HepG2 (cell line): ENCODE data around the gene IRF2. TPM values are rescaled to one million over a fixed set of nuclear protein-coding genes. Genes with fewer than 3 reads are reported as not detected.

Experiments used
- ATAC-seq: fragments of 200-7000 bp; cut with Tn5 transposase; 3 replicates; pipeline ENCODE4 v1.9.1; 2020; ENCODE audit warnings: mild to moderate bottlenecking, moderate library complexity
- BruUV-seq: library from RNA; stranded (reverse); fragments of 400-500 nt; replicated peaks from 2 replicates; lab custom pipeline; 2021; lab: Mats Ljungman, UMichigan
- CTCF ChIA-PET: fragments of 300-600 bp; formaldehyde crosslinking; extraction: SDS; loops from one replicate; lab custom pipeline; 2021; ENCODE audit warnings: low total read pairs, inconsistent platforms, low intra/inter-chr PET ratio; lab: Yijun Ruan, JAX
- POLR2A ChIA-PET: fragments of 350-600 bp; sonication (Branson Sonifier 250); formaldehyde crosslinking; loops from one replicate; lab custom pipeline; 2020; ENCODE audit warnings: antibody characterized with exemption, inconsistent platforms; lab: Yijun Ruan, JAX
- DNase-seq: peaks from one replicate; pipeline ENCODE4 v3.0.0-alpha.2; 2015; ENCODE audit warnings: low spot score
- FAIRE-seq: peaks from 3 replicates; lab custom pipeline; 2011; peaks lifted over from hg19 to GRCh38; lab: Jason Lieb, UNC
- H2AFZ ChIP-seq: one replicate; pipeline ENCODE4 v1.6.1; 2011; ENCODE audit warnings: low read length, inconsistent platforms
- H3K27ac ChIP-seq: fragments of 300-600 bp; 3 replicates; pipeline ENCODE4 v1.8.0; 2011; ENCODE audit warnings: mixed run types, mild to moderate bottlenecking, mixed read lengths, low read length, inconsistent platforms; ENCODE audit not compliant: insufficient read depth; ENCODE audit errors: extremely low read length
- H3K27me3 ChIP-seq, 2 experiments: fragments of 200-600 bp in 1 of 2; 2 replicates in 1 of 2; 3 replicates in 1 of 2; pipeline versions ENCODE4 v1.6.0 to v1.8.0; 2011; ENCODE audit warnings: low read length in 2 of 2, mild to moderate bottlenecking in 2 of 2, moderate library complexity in 2 of 2, inconsistent platforms in 1 of 2; ENCODE audit not compliant: insufficient read depth in 2 of 2, control insufficient read depth in 1 of 2
- H3K36me3 ChIP-seq, 2 experiments: fragments of 200-600 bp in 1 of 2; replicated peaks in 1 of 2; 2 replicates in 1 of 2; 3 replicates in 1 of 2; pipeline versions ENCODE4 v1.5.1 to v1.8.0; 2011; ENCODE audit warnings: low read length in 2 of 2, inconsistent platforms in 1 of 2; ENCODE audit not compliant: insufficient read depth in 2 of 2, control insufficient read depth in 1 of 2
- H3K4me1 ChIP-seq: 2 replicates; pipeline ENCODE4 v1.5.1; 2012; ENCODE audit warnings: low read length, inconsistent platforms; ENCODE audit not compliant: insufficient read depth
- H3K4me2 ChIP-seq: 2 replicates; pipeline ENCODE4 v1.6.0; 2011; ENCODE audit warnings: low read depth, low read length, inconsistent platforms
- H3K4me3 ChIP-seq, 3 experiments: fragments of 200-600 bp in 1 of 3; sonication (generic), shearing (Covaris generic) in 1 of 3; replicated peaks in 1 of 3; 2 replicates each; pipeline ENCODE4 v1.5.1; 2011 to 2016; ENCODE audit warnings: low read length in 3 of 3, inconsistent platforms in 2 of 3, low read depth in 2 of 3, mild to moderate bottlenecking in 2 of 3, control low read depth in 1 of 3, mixed read lengths in 1 of 3; ENCODE audit not compliant: insufficient read depth in 1 of 3
- H3K79me2 ChIP-seq: one replicate; pipeline ENCODE4 v1.6.1; 2011; ENCODE audit warnings: low read length, inconsistent platforms; ENCODE audit not compliant: insufficient read depth
- H3K9ac ChIP-seq: 2 replicates; pipeline ENCODE4 v1.6.0; 2011; ENCODE audit warnings: mild to moderate bottlenecking, low read depth, low read length, inconsistent platforms; ENCODE audit not compliant: insufficient read depth
- H3K9me3 ChIP-seq: 2 replicates; pipeline ENCODE4 v1.5.1; 2012; ENCODE audit warnings: mild to moderate bottlenecking, low read length
- H4K20me1 ChIP-seq: 2 replicates; pipeline ENCODE4 v1.6.0; 2011; ENCODE audit warnings: inconsistent platforms, mild to moderate bottlenecking, low read length, moderate library complexity; ENCODE audit not compliant: insufficient read depth
- CC2D1A ChIP-seq: sonication (generic); formaldehyde crosslinking; IDR thresholded peaks from 2 replicates; pipeline ENCODE4 v1.8.1; 2023; ENCODE audit warnings: mild to moderate bottlenecking, missing genetic modification reagents
- FOXP1 ChIP-seq, 2 experiments: fragments of 450-650 bp in 1 of 2; IDR thresholded peaks; 2 replicates each; pipeline ENCODE4 v1.6.1; 2017 to 2018; ENCODE audit warnings: antibody characterized with exemption in 1 of 2
- MEIS1 ChIP-seq: sonication (generic); formaldehyde crosslinking; IDR thresholded peaks from 2 replicates; pipeline ENCODE4 v1.9.0; 2021; ENCODE audit warnings: mild to moderate bottlenecking, missing genetic modification reagents, moderate library complexity, borderline replicate concordance
- MEIS2 ChIP-seq: sonication (generic); formaldehyde crosslinking; IDR thresholded peaks from 2 replicates; pipeline ENCODE4 v1.9.0; 2021; ENCODE audit warnings: mild to moderate bottlenecking, missing genetic modification reagents
- NCOA1 ChIP-seq: sonication (generic); formaldehyde crosslinking; IDR thresholded peaks from 2 replicates; pipeline ENCODE4 v1.9.0; 2021; ENCODE audit warnings: missing genetic modification reagents
- RBM39 ChIP-seq: fragments of 200-400 bp; formaldehyde crosslinking; IDR thresholded peaks from one replicate; pipeline ENCODE4 v1.6.1; 2018; ENCODE audit warnings: antibody characterized with exemption, mild to moderate bottlenecking, low read depth, low read length; ENCODE audit not compliant: poor library complexity, severe bottlenecking
- ZNF547 ChIP-seq: sonication (generic); formaldehyde crosslinking; IDR thresholded peaks from 2 replicates; pipeline ENCODE4 v1.5.1; 2020; ENCODE audit warnings: mild to moderate bottlenecking, missing genetic modification reagents
- WGBS: methylation state at CpG from one replicate; pipeline ENCODE4 v1.1.6; 2017; ENCODE audit warnings: low lambda C conversion rate; 5-methylcytosine and 5-hydroxymethylcytosine counted together
- in situ Hi-C: cut with HindIII; loops from 2 replicates; pipeline ENCODE4 v1.10.0; 2017; ENCODE audit warnings: low pct_unique_long_range_greater_than_20kb; ENCODE audit not compliant: extremely low pct_ligation_motif_present
- intact Hi-C: fragments of 100-400 bp; cut with micrococcal nuclease; formaldehyde crosslinking; loops from one replicate; pipeline ENCODE4 v1.10.0; 2022; ENCODE audit not compliant: unreplicated experiment
- polyA plus RNA-seq, 8 experiments: library from polyadenylated mRNA; depleted of rRNA in 3 of 8; stranded (reverse) in 7 of 8; unstranded in 1 of 8; fragments of >200 nt; fragmentation: Illumina TruSeq in 4 of 8; extraction: Trizol in 4 of 8; gene quantifications; 2 replicates each; pipeline versions ENCODE4 v1.2.1 to v1.2.3, GENCODE V29; 2011 to 2016; ENCODE audit warnings: low read depth in 4 of 8, missing spikeins in 1 of 8, mixed read lengths in 1 of 8; ENCODE audit not compliant: insufficient read depth in 1 of 8
- total RNA-seq, 5 experiments: library from RNA; depleted of rRNA; stranded (reverse); fragments of >200 nt; fragmentation: Illumina TruSeq; extraction: Trizol; gene quantifications; 2 replicates each; pipeline ENCODE4 v1.2.3, GENCODE V29; 2016; ENCODE audit warnings: low read depth in 1 of 5
- TF ChIP-seq, protein P1 (sequence below): sonication (generic); formaldehyde crosslinking; IDR thresholded peaks from 2 replicates; pipeline ENCODE4 v1.4.0; 2020; ENCODE audit warnings: low read depth, mild to moderate bottlenecking, missing genetic modification reagents
- TF ChIP-seq, protein P2 (sequence below): sonication (generic); formaldehyde crosslinking; IDR thresholded peaks from 2 replicates; pipeline ENCODE4 v1.5.1; 2020; ENCODE audit warnings: mild to moderate bottlenecking, missing genetic modification reagents, borderline replicate concordance
- TF ChIP-seq, protein P3 (sequence below): sonication (generic); formaldehyde crosslinking; IDR thresholded peaks from 2 replicates; pipeline ENCODE4 v1.4.0; 2020; ENCODE audit warnings: missing genetic modification reagents
- TF ChIP-seq, protein P4 (sequence below): sonication (generic); formaldehyde crosslinking; IDR thresholded peaks from 2 replicates; pipeline ENCODE4 v1.5.1; 2020; ENCODE audit warnings: missing genetic modification reagents, mild to moderate bottlenecking, borderline replicate concordance

IRF2 gene
- total and polyA plus RNA-seq, 2 of the 13 experiments (the other 11 are each of a cell fraction or from before 2014, with no cell fraction given): 15.5 to 28.8 TPM

DNA sequence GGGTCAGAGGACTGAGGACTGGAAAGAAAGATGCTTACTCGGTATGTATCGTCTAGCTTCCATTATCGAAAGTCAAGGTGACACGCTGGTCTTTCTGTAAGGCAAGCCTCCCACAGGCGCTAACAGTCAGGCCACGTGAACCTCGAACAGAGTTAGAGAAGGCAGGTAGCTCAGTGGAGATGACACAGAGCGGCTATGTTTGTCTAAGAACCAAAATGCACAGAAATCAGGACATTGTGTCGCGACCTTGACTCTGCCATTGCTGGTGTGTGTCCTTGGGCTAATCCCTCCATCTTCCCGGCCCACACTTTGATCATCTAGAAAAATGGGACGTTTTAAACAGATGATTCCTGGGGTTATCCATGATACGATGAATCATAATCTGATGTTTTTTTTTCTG, 40.3 kb downstream of the IRF2 start:
- peaks cover 66% of the 10 kb centered on the region for H3K79me2 ChIP-seq
- H3K27me3 ChIP-seq: no peaks in the 10 kb centered on the region
- H3K4me1 ChIP-seq: peaks cover 44% of the 10 kb centered on the region
- no peak for FAIRE-seq
- H3K4me2 ChIP-seq: no peak overlapping the region
- CTCF ChIA-PET: no interaction called here
- in situ Hi-C loops: loop anchor here (5.0 kb wide), 1 partner anchor 38 kb away; the partner anchor contains the start of gene IRF2
- H3K27ac ChIP-seq: peak overlapping the region; percentile 36
- H3K9me3 ChIP-seq: no peaks in the 10 kb centered on the region
- no peak overlapping the region for H3K4me3 ChIP-seq
- peak; percentile 48 for DNase-seq
- peaks cover 9% of the 10 kb centered on the region; the same call in 1 of the 2 replicates for H4K20me1 ChIP-seq
- ATAC-seq: peak; percentile 83
- intact Hi-C loops: no loop called here
- POLR2A ChIA-PET: interaction anchor here (0.7 to 1.3 kb wide), 3 partner anchors 70 to 85 kb away, joined by 3 to 6 read pairs (median 3); no protein-coding TSS in a partner anchor
- no peak overlapping the region for H3K9ac ChIP-seq
- 60% methylated on average over 13 of the region's 13 CpGs for WGBS
- H2AFZ ChIP-seq: no peak overlapping the region
- H3K36me3 ChIP-seq: no peaks in the 10 kb centered on the region; a peak in 3 of 5 replicates
- BruUV-seq: no TSS peak
- TF ChIP-seq RBM39 (no peak), NCOA1 (CRISPR knock-in tag) (no peak), MEIS2 (CRISPR knock-in tag) (no peak), FOXP1 (IDR thresholded peaks at IDR 0.05) (no peak), FOXP1 (CRISPR knock-in tag; IDR thresholded peaks at IDR 0.05) (peak; percentile 30; the same call in 1 of the 2 replicates), MEIS1 (CRISPR knock-in tag) (no peak), ZNF547 (no peak), CC2D1A (CRISPR knock-in tag) (no peak)
- TF ChIP-seq, protein P1, sequence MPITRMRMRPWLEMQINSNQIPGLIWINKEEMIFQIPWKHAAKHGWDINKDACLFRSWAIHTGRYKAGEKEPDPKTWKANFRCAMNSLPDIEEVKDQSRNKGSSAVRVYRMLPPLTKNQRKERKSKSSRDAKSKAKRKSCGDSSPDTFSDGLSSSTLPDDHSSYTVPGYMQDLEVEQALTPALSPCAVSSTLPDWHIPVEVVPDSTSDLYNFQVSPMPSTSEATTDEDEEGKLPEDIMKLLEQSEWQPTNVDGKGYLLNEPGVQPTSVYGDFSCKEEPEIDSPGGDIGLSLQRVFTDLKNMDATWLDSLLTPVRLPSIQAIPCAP: no peak
- TF ChIP-seq, protein P2, sequence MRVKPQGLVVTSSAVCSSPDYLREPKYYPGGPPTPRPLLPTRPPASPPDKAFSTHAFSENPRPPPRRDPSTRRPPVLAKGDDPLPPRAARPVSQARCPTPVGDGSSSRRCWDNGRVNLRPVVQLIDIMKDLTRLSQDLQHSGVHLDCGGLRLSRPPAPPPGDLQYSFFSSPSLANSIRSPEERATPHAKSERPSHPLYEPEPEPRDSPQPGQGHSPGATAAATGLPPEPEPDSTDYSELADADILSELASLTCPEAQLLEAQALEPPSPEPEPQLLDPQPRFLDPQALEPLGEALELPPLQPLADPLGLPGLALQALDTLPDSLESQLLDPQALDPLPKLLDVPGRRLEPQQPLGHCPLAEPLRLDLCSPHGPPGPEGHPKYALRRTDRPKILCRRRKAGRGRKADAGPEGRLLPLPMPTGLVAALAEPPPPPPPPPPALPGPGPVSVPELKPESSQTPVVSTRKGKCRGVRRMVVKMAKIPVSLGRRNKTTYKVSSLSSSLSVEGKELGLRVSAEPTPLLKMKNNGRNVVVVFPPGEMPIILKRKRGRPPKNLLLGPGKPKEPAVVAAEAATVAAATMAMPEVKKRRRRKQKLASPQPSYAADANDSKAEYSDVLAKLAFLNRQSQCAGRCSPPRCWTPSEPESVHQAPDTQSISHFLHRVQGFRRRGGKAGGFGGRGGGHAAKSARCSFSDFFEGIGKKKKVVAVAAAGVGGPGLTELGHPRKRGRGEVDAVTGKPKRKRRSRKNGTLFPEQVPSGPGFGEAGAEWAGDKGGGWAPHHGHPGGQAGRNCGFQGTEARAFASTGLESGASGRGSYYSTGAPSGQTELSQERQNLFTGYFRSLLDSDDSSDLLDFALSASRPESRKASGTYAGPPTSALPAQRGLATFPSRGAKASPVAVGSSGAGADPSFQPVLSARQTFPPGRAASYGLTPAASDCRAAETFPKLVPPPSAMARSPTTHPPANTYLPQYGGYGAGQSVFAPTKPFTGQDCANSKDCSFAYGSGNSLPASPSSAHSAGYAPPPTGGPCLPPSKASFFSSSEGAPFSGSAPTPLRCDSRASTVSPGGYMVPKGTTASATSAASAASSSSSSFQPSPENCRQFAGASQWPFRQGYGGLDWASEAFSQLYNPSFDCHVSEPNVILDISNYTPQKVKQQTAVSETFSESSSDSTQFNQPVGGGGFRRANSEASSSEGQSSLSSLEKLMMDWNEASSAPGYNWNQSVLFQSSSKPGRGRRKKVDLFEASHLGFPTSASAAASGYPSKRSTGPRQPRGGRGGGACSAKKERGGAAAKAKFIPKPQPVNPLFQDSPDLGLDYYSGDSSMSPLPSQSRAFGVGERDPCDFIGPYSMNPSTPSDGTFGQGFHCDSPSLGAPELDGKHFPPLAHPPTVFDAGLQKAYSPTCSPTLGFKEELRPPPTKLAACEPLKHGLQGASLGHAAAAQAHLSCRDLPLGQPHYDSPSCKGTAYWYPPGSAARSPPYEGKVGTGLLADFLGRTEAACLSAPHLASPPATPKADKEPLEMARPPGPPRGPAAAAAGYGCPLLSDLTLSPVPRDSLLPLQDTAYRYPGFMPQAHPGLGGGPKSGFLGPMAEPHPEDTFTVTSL (CRISPR knock-in tag): 0 out of 2 replicates have a peak, but pooled peaks have one; percentile 35
- TF ChIP-seq, protein P3, sequence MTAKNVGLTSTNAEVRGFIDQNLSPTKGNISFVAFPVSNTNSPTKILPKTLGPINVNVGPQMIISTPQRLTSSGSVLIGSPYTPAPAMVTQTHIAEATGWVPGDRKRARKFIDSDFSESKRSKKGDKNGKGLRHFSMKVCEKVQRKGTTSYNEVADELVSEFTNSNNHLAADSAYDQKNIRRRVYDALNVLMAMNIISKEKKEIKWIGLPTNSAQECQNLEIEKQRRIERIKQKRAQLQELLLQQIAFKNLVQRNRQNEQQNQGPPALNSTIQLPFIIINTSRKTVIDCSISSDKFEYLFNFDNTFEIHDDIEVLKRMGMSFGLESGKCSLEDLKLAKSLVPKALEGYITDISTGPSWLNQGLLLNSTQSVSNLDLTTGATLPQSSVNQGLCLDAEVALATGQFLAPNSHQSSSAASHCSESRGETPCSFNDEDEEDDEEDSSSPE (CRISPR knock-in tag): no peak
- TF ChIP-seq, protein P4, sequence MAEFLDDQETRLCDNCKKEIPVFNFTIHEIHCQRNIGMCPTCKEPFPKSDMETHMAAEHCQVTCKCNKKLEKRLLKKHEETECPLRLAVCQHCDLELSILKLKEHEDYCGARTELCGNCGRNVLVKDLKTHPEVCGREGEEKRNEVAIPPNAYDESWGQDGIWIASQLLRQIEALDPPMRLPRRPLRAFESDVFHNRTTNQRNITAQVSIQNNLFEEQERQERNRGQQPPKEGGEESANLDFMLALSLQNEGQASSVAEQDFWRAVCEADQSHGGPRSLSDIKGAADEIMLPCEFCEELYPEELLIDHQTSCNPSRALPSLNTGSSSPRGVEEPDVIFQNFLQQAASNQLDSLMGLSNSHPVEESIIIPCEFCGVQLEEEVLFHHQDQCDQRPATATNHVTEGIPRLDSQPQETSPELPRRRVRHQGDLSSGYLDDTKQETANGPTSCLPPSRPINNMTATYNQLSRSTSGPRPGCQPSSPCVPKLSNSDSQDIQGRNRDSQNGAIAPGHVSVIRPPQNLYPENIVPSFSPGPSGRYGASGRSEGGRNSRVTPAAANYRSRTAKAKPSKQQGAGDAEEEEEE: no peak
